Upper lobe of left lung (tissue), 6 donors: ENCODE results near the gene GMPPA. TPM values are rescaled to one million over a fixed set of nuclear protein-coding genes. Genes with fewer than 3 reads are reported as not detected.

Experiments used
- ATAC-seq, 2 donors: fragments of 200-7000 bp; cut with Tn5 transposase; one replicate each; pipeline ENCODE4 v1.9.1; 2022; ENCODE audit warnings: mild to moderate bottlenecking in 2 of 2, moderate library complexity in 2 of 2; ENCODE audit not compliant: low FRiP score in 2 of 2
- DNase-seq, 2 donors: peaks; one replicate each; pipeline ENCODE4 v3.0.0-alpha.2; 2019 to 2020
- H3K27ac ChIP-seq, 4 donors: fragments of 200-600 bp; sonication (generic); one replicate each; pipeline ENCODE4 v1.5.1; 2016 to 2019
- H3K27me3 ChIP-seq, 4 donors: fragments of 200-600 bp; sonication (generic); one replicate each; pipeline ENCODE4 v1.5.1; 2017 to 2019
- H3K36me3 ChIP-seq, 4 donors: fragments of 200-600 bp; sonication (generic); one replicate each; pipeline ENCODE4 v1.5.1; 2016 to 2019
- H3K4me1 ChIP-seq, 4 donors: fragments of 200-600 bp; sonication (generic); one replicate each; pipeline ENCODE4 v1.5.1; 2018 to 2019
- H3K4me3 ChIP-seq, 4 donors: fragments of 200-600 bp; sonication (generic); one replicate each; pipeline ENCODE4 v1.5.1; 2017 to 2019; ENCODE audit warnings: mild to moderate bottlenecking in 2 of 4, moderate library complexity in 1 of 4
- H3K9me3 ChIP-seq, 4 donors: fragments of 200-600 bp; sonication (generic); one replicate each; pipeline ENCODE4 v1.5.1; 2018 to 2019
- EP300 ChIP-seq, 4 donors: sonication (generic); formaldehyde crosslinking; IDR thresholded peaks; one replicate each; pipeline ENCODE4 v1.5.1; 2017; ENCODE audit warnings: antibody characterized with exemption in 4 of 4, control low read depth in 2 of 4
- POLR2A ChIP-seq, 4 donors: fragments of 450-650 bp; IDR thresholded peaks; one replicate each; pipeline ENCODE4 v1.5.1; 2016 to 2017; ENCODE audit warnings: antibody characterized with exemption in 4 of 4, mild to moderate bottlenecking in 2 of 4
- POLR2AphosphoS5 ChIP-seq, 2 donors: sonication (generic); formaldehyde crosslinking; IDR thresholded peaks; one replicate each; pipeline ENCODE4 v1.5.1; 2017; ENCODE audit warnings: antibody characterized with exemption in 2 of 2
- WGBS, 2 donors: methylation state at CpG; one replicate each; pipeline ENCODE4 v1.1.5; 2017 to 2018; 5-methylcytosine and 5-hydroxymethylcytosine counted together
- total RNA-seq, 6 donors: library from RNA; depleted of rRNA in 4 of 6; stranded (reverse); fragments of >200 nt in 4 of 6; gene quantifications; one replicate each; pipeline versions ENCODE4 v1.1.0 to v1.2.1, GENCODE V29; 2016 to 2021
- TF ChIP-seq, protein P1 (sequence below), 6 experiments: fragments of 450-650 bp in 4 of 6; fragments of 200-600 bp in 2 of 6; sonication (generic) in 2 of 6; IDR thresholded peaks; one replicate each; pipeline ENCODE4 v1.5.1; 2016 to 2019; ENCODE audit warnings: antibody characterized with exemption in 6 of 6
- donor health status: DM: no; HTN: no; CAD: no; lungs with moderate emphysema.
- donor health status: DM: no; HTN: yes; CAD: no; lungs with severe emphysema.

GMPPA gene
- total RNA-seq, 6 donors from 2014 or later: 20.8 to 38.5 (median 24.9) TPM

DNA sequence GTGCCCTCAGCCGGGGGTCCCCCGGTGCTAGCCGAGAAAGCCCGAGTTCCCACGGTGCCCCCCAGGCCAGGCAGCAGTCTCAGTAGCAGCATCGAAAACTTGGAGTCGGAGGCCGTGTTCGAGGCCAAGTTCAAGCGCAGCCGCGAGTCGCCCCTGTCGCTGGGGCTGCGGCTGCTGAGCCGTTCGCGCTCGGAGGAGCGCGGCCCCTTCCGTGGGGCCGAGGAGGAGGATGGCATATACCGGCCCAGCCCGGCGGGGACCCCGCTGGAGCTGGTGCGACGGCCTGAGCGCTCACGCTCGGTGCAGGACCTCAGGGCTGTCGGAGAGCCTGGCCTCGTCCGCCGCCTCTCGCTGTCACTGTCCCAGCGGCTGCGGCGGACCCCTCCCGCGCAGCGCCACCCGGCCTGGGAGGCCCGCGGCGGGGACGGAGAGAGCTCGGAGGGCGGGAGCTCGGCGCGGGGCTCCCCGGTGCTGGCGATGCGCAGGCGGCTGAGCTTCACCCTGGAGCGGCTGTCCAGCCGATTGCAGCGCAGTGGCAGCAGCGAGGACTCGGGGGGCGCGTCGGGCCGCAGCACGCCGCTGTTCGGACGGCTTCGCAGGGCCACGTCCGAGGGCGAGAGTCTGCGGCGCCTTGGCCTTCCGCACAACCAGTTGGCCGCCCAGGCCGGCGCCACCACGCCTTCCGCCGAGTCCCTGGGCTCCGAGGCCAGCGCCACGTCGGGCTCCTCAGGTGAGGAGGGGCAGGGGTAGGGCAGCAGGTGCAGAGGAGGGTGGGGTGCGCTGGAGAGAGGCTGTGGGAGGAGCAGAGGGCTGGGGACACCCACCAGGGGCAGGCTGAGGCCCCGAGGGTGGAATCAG is 14.1 kb upstream of the GMPPA start:
- H3K4me1 ChIP-seq: peaks cover 10 to 19% (median 15%) of the 10 kb centered on the region in 4 donors
- no peak overlapping the region for H3K27ac ChIP-seq
- DNase-seq (peak in 1 of 2 donors; percentile 84), ATAC-seq (peak in 1 of 2 donors; percentile 5)
- TF ChIP-seq EP300 (IDR thresholded peaks at IDR 0.05) (no peak), POLR2AphosphoS5 (IDR thresholded peaks at IDR 0.05) (no peak), POLR2A (IDR thresholded peaks at IDR 0.05) (no peak)
- TF ChIP-seq, protein P1, sequence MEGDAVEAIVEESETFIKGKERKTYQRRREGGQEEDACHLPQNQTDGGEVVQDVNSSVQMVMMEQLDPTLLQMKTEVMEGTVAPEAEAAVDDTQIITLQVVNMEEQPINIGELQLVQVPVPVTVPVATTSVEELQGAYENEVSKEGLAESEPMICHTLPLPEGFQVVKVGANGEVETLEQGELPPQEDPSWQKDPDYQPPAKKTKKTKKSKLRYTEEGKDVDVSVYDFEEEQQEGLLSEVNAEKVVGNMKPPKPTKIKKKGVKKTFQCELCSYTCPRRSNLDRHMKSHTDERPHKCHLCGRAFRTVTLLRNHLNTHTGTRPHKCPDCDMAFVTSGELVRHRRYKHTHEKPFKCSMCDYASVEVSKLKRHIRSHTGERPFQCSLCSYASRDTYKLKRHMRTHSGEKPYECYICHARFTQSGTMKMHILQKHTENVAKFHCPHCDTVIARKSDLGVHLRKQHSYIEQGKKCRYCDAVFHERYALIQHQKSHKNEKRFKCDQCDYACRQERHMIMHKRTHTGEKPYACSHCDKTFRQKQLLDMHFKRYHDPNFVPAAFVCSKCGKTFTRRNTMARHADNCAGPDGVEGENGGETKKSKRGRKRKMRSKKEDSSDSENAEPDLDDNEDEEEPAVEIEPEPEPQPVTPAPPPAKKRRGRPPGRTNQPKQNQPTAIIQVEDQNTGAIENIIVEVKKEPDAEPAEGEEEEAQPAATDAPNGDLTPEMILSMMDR (IDR thresholded peaks at IDR 0.05): no peak
- H3K9me3 ChIP-seq: no peaks in the 10 kb centered on the region
- peak overlapping the region in 3 of 4 donors; percentile 4 to 25 (median 23) for H3K4me3 ChIP-seq
- H3K36me3 ChIP-seq: no peaks in the 10 kb centered on the region
- WGBS, 2 donors: 3% methylated on average over 28 of the region's 89 CpGs; no CpG with 5 or more reads in 1 of the 2 donors
- peaks cover 2 to 34% (median 23%) of the 10 kb centered on the region in 4 donors for H3K27me3 ChIP-seq

DNA sequence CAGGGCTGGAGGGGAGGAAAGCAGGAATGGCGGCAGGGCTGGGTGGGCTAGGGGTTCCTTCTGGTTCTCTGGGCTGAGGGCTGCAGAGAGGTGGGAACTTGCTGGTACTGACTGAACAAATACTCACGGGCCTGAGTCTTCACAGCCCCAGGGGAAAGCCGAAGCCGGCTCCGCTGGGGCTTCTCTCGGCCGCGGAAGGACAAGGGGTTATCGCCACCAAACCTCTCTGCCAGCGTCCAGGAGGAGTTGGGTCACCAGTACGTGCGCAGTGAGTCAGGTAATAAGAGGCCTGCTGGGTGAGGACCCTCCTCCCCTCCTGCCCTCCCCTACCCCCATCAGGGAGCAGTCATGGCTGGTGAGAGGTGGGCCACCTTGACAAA is 13.5 kb upstream of the GMPPA start:
- peaks cover 10 to 19% (median 15%) of the 10 kb centered on the region in 4 donors for H3K4me1 ChIP-seq
- H3K27me3 ChIP-seq: peaks cover 2 to 34% (median 23%) of the 10 kb centered on the region in 4 donors
- DNase-seq (no peak), ATAC-seq (no peak)
- TF ChIP-seq EP300 (IDR thresholded peaks at IDR 0.05): no peak
- no peaks in the 10 kb centered on the region for H3K9me3 ChIP-seq
- 30 to 73% methylated on average over 3 to 12 of the region's 12 CpGs for whole genome bisulfite sequencing, 2 donors
- H3K36me3 ChIP-seq: no peaks in the 10 kb centered on the region
- no peak overlapping the region for H3K27ac ChIP-seq
- H3K4me3 ChIP-seq: no peak overlapping the region

DNA sequence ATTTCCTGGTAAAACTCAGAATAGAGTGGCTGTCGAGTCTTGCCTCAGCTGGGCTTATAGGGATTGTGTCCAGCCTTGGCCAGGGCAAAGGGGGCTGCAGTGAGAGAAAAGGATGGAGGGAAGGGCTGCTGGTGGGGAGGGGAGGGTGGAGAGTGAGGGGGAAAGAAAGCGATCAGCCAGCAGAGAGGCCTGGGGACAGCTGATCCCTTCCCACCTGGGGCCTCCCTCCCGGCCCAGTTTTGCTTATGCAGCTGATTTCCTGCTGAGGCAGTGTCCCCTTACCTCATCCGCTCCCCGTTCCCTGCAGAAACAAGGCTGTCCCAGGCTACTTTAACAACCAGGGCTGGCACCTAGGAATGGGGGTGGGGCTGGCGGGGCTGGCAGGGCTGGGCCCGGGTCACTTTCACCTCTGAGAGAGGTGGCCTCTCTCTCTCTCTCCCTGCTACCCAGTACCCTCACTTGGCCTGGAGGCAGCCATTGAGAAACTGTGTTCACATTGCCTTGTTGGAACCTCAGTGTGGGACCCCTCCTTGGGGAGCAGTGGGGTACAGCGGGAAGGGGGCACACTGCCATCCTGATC is 12.2 kb upstream of the GMPPA start:
- no peaks in the 10 kb centered on the region for H3K36me3 ChIP-seq
- DNase-seq (no peak), ATAC-seq (no peak)
- peaks cover 2 to 34% (median 23%) of the 10 kb centered on the region in 4 donors for H3K27me3 ChIP-seq
- no peak for TF ChIP-seq POLR2AphosphoS5 (IDR thresholded peaks at IDR 0.05)
- no peak for TF ChIP-seq EP300 (IDR thresholded peaks at IDR 0.05)
- TF ChIP-seq, protein P1 (IDR thresholded peaks at IDR 0.05): no peak
- no peak for TF ChIP-seq POLR2A (IDR thresholded peaks at IDR 0.05)
- WGBS, 2 donors: 37 to 50% methylated on average over 7 to 8 of the region's 8 CpGs
- H3K9me3 ChIP-seq: no peaks in the 10 kb centered on the region
- H3K27ac ChIP-seq: no peak overlapping the region
- no peak overlapping the region for H3K4me3 ChIP-seq
- H3K4me1 ChIP-seq: peaks cover 10 to 19% (median 15%) of the 10 kb centered on the region in 4 donors

DNA sequence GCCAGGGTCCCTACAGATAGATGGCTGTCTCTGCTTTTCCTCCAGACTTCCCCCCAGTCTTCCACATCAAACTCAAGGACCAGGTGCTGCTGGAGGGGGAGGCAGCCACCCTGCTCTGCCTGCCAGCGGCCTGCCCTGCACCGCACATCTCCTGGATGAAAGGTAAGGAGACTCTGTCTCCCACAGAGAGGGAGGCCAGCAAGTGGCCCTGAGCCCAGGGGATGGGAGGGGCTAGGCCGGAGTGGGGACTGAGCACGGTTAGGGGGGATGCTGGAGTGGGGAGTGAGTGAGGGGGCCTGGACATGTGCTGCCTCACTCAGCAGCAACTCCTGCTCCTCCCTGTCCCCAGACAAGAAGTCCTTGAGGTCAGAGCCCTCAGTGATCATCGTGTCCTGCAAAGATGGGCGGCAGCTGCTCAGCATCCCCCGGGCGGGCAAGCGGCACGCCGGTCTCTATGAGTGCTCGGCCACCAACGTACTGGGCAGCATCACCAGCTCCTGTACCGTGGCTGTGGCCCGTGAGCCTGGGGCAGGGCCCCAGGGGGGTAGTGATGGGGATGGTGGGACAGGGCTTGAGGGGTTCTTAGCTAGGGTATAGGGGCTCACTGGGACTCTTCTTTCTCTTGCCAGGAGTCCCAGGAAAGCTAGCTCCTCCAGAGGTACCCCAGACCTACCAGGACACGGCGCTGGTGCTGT is 10.4 kb upstream of the GMPPA start:
- Histone ChIP-seq H3K4me1 (peaks cover 10 to 18% (median 15%) of the 10 kb centered on the region in 4 donors), H3K36me3 (no peaks in the 10 kb centered on the region), H3K4me3 (no peak overlapping the region), H3K27ac (no peak overlapping the region), H3K27me3 (peaks cover 2 to 37% (median 19%) of the 10 kb centered on the region in 4 donors), H3K9me3 (no peaks in the 10 kb centered on the region)
- DNase-seq: peak in 1 of 2 donors; percentile 68
- no peak for ATAC-seq
- WGBS, 2 donors: 87 to 93% methylated on average over 6 to 17 of the region's 17 CpGs
- no peak for TF ChIP-seq POLR2A (IDR thresholded peaks at IDR 0.05)
- no peak for TF ChIP-seq EP300 (IDR thresholded peaks at IDR 0.05)

DNA sequence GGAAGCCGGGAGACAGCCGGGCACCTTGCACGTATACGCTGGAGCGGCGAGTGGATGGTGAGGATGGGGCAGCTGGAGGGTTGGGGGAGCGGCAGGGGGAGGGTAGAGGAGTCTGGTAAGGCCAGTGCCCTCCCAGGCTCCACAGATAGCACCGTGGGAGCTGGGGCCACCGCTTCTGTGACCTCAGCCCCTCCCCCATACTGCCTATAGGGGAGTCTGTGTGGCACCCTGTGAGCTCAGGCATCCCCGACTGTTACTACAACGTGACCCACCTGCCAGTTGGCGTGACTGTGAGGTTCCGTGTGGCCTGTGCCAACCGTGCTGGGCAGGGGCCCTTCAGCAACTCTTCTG is 9.9 kb upstream of the GMPPA start:
- TF ChIP-seq, protein P1 (IDR thresholded peaks at IDR 0.05): no peak
- TF ChIP-seq POLR2AphosphoS5 (IDR thresholded peaks at IDR 0.05) (no peak), EP300 (IDR thresholded peaks at IDR 0.05) (no peak), POLR2A (IDR thresholded peaks at IDR 0.05) (no peak)
- H3K4me3 ChIP-seq: no peak overlapping the region
- no peak overlapping the region for H3K27ac ChIP-seq
- H3K9me3 ChIP-seq: no peaks in the 10 kb centered on the region
- peaks cover 8 to 14% (median 13%) of the 10 kb centered on the region in 4 donors for H3K4me1 ChIP-seq
- H3K36me3 ChIP-seq: no peaks in the 10 kb centered on the region
- WGBS, 2 donors: 93 to 100% methylated on average over 1 to 14 of the region's 14 CpGs
- ATAC-seq (no peak), DNase-seq (no peak)
- peaks cover 2 to 35% (median 13%) of the 10 kb centered on the region in 4 donors for H3K27me3 ChIP-seq
